Liver (tissue), 9 donors: ENCODE data around the gene TCTN2. TPM values are rescaled to one million over a fixed set of nuclear protein-coding genes. Genes with fewer than 3 reads are reported as not detected.

Experiments
- DNase-seq: peaks from one replicate; pipeline ENCODE4 v3.0.0-alpha.2; 2017; ENCODE audit warnings: low spot score
- H3K27ac ChIP-seq, 2 donors: one replicate each; pipeline ENCODE4 v1.7.0; 2013; ENCODE audit warnings: inconsistent platforms in 2 of 2, low read length in 2 of 2, control low read depth in 1 of 2, low read depth in 1 of 2, mild to moderate bottlenecking in 1 of 2
- H3K27me3 ChIP-seq, 4 donors: one replicate each; pipeline versions ENCODE4 v1.6.1 to v1.7.0; 2013; ENCODE audit warnings: low read length in 3 of 4, inconsistent platforms in 1 of 4, mild to moderate bottlenecking in 1 of 4, moderate library complexity in 1 of 4; ENCODE audit not compliant: control insufficient read depth in 4 of 4, insufficient read depth in 4 of 4
- H3K36me3 ChIP-seq, 4 donors: one replicate each; pipeline versions ENCODE4 v1.6.1 to v1.7.0; 2013; ENCODE audit warnings: low read length in 3 of 4, mild to moderate bottlenecking in 3 of 4, low read depth in 1 of 4, moderate library complexity in 1 of 4; ENCODE audit not compliant: control insufficient read depth in 4 of 4, insufficient read depth in 3 of 4
- H3K4me1 ChIP-seq, 4 donors: one replicate each; pipeline versions ENCODE4 v1.6.1 to v1.7.0; 2013; ENCODE audit warnings: low read length in 3 of 4, mild to moderate bottlenecking in 3 of 4, moderate library complexity in 1 of 4; ENCODE audit not compliant: control insufficient read depth in 4 of 4, insufficient read depth in 4 of 4
- H3K4me3 ChIP-seq, 3 donors: one replicate each; pipeline versions ENCODE4 v1.6.1 to v1.7.0; 2013; ENCODE audit warnings: low read length in 3 of 3, control low read depth in 1 of 3, low read depth in 1 of 3, mild to moderate bottlenecking in 1 of 3
- H3K9ac ChIP-seq, 2 donors: one replicate each; pipeline ENCODE4 v1.7.0; 2013; ENCODE audit warnings: low read length in 2 of 2, mild to moderate bottlenecking in 2 of 2, moderate library complexity in 2 of 2, control low read depth in 1 of 2, low read depth in 1 of 2
- H3K9me3 ChIP-seq, 4 donors: one replicate each; pipeline versions ENCODE4 v1.6.1 to v1.7.0; 2013; ENCODE audit warnings: low read length in 3 of 4; ENCODE audit not compliant: control insufficient read depth in 4 of 4
- EGR1 ChIP-seq, 2 donors: IDR thresholded peaks; 2 replicates each; pipeline ENCODE4 v1.6.1; 2016 to 2018; ENCODE audit warnings: antibody characterized with exemption in 2 of 2, low read depth in 2 of 2
- FOXA1 ChIP-seq: IDR thresholded peaks from 2 replicates; pipeline ENCODE4 v1.6.1; 2016; ENCODE audit warnings: antibody characterized with exemption
- FOXA2 ChIP-seq: IDR thresholded peaks from 2 replicates; pipeline ENCODE4 v1.6.1; 2016; ENCODE audit warnings: antibody characterized with exemption
- GABPA ChIP-seq, 2 donors: IDR thresholded peaks in 1 of 2; conservative IDR thresholded peaks in 1 of 2; 2 replicates each; pipeline ENCODE4 v1.6.1; 2016; ENCODE audit warnings: antibody characterized with exemption in 2 of 2, mild to moderate bottlenecking in 1 of 2, moderate library complexity in 1 of 2
- HNF4A ChIP-seq, 2 donors: conservative IDR thresholded peaks; 2 replicates each; pipeline ENCODE4 v1.6.1; 2016; ENCODE audit warnings: antibody characterized with exemption in 2 of 2, mild to moderate bottlenecking in 2 of 2
- HNF4G ChIP-seq: IDR thresholded peaks from 2 replicates; pipeline ENCODE4 v1.6.1; 2016; ENCODE audit warnings: antibody characterized with exemption
- JUND ChIP-seq, 2 donors: IDR thresholded peaks; 2 replicates each; pipeline ENCODE4 v1.6.1; 2016; ENCODE audit warnings: antibody characterized with exemption in 2 of 2
- NR2F2 ChIP-seq: IDR thresholded peaks from 2 replicates; pipeline ENCODE4 v1.6.1; 2016; ENCODE audit warnings: antibody characterized with exemption
- RAD21 ChIP-seq, 2 donors: IDR thresholded peaks; 2 replicates each; pipeline ENCODE4 v1.6.1; 2016; ENCODE audit warnings: antibody characterized with exemption in 2 of 2, mild to moderate bottlenecking in 2 of 2
- RXRA ChIP-seq, 2 donors: IDR thresholded peaks; 2 replicates each; pipeline ENCODE4 v1.6.1; 2017 to 2018; ENCODE audit warnings: antibody characterized with exemption in 2 of 2, mild to moderate bottlenecking in 1 of 2
- WGBS: extraction: QIAGEN DNeasy Blood & Tissue Kit; methylation state at CpG from one replicate; pipeline ENCODE4 v1.1.7; 2013; 5-methylcytosine and 5-hydroxymethylcytosine counted together
- polyA plus RNA-seq, 2 donors: library from polyadenylated mRNA; stranded (reverse) in 1 of 2; unstranded in 1 of 2; fragments of 200-250 nt in 1 of 2; fragments of >200 nt in 1 of 2; fragmentation: Nextera tagmentation in 1 of 2; extraction: Ambion mirVana in 1 of 2; gene quantifications; one replicate each; pipeline versions ENCODE4 v1.2.1 to v1.2.3, GENCODE V29; 2013 to 2015
- total RNA-seq, 2 donors: library from RNA; depleted of rRNA; stranded (reverse); fragments of >200 nt; gene quantifications; one replicate each; pipeline ENCODE4 v1.2.3, GENCODE V29; 2014
- TF ChIP-seq, protein P1 (sequence below): IDR thresholded peaks from 2 replicates; pipeline ENCODE4 v1.6.1; 2016; ENCODE audit warnings: antibody characterized with exemption
- TF ChIP-seq, protein P2 (sequence below): IDR thresholded peaks from 2 replicates; pipeline ENCODE4 v1.6.1; 2016; ENCODE audit warnings: antibody characterized with exemption, mild to moderate bottlenecking
- TF ChIP-seq, protein P3 (sequence below): IDR thresholded peaks from 2 replicates; pipeline ENCODE4 v1.6.1; 2016; ENCODE audit warnings: antibody characterized with exemption
- TF ChIP-seq, protein P4 (sequence below): fragments of 150-350 bp; IDR thresholded peaks from 2 replicates; pipeline ENCODE4 v1.5.1; 2017; ENCODE audit warnings: improper control_type of control experiment, low read depth, low read length; ENCODE audit not compliant: missing input control
- TF ChIP-seq, protein P5 (sequence below): IDR thresholded peaks from 2 replicates; pipeline ENCODE4 v1.6.1; 2016; ENCODE audit warnings: antibody characterized with exemption
- donor health status: healthy.
- donor health status: healthy.
- donor health status: healthy.
- donor health status: healthy.
- donor health status: healthy.

Gene TCTN2
- total and polyA plus RNA-seq, 4 donors, result 0.38 to 1.9 (median 1.2) TPM

DNA sequence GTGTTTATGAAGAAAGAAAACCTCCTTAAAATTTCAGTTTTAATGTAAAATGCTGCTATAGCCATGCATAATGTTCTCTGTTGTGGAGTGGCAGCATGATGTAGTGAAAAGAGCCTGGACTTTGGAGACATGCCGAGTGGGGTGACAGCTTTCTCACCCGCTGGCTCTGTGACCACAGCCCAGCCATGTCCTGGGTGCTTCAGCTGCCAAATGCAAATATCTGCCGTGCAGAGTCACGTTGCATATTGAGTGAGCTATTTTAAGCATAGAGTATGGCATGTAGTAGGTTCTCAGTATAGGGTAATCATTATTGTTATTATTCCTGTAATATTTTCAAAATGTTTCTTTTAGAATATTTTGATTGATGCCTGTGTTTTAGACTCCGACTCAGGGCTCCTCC is 15.5 kb upstream of the TCTN2 start (continued):
- TF ChIP-seq, protein P1, sequence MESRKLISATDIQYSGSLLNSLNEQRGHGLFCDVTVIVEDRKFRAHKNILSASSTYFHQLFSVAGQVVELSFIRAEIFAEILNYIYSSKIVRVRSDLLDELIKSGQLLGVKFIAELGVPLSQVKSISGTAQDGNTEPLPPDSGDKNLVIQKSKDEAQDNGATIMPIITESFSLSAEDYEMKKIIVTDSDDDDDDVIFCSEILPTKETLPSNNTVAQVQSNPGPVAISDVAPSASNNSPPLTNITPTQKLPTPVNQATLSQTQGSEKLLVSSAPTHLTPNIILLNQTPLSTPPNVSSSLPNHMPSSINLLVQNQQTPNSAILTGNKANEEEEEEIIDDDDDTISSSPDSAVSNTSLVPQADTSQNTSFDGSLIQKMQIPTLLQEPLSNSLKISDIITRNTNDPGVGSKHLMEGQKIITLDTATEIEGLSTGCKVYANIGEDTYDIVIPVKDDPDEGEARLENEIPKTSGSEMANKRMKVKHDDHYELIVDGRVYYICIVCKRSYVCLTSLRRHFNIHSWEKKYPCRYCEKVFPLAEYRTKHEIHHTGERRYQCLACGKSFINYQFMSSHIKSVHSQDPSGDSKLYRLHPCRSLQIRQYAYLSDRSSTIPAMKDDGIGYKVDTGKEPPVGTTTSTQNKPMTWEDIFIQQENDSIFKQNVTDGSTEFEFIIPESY, result no peak
- TF ChIP-seq EGR1 (IDR thresholded peaks at IDR 0.05; ENCODE audit: low read depth in 2 of 2), result no peak
- TF ChIP-seq FOXA2, result no peak
- no peak for TF ChIP-seq NR2F2
- no peak for TF ChIP-seq RAD21 (IDR thresholded peaks at IDR 0.05)

DNA sequence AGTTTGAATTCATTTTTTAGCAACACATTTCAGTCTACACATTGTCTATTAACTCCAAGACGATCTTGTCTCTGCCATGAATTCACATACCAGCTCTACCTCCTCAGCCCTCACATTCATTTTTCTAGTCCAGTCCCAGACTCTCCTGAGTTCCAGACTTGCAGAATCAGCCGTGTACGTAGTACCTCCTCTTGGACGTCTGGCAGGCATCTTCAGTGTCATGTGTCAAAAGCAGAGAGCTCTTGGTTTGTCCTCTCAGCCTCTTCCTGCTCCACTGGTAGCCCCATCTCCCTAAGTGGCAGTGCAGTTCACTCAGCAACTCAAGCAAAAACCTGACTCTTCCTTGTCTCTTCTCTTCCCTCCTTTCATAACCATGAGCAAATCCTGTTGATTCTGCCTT is 14.5 kb upstream of the TCTN2 start:
- H3K4me3 ChIP-seq, result no peak overlapping the region
- H3K27ac ChIP-seq, result no peak overlapping the region
- H3K9ac ChIP-seq, result no peak overlapping the region
- H3K9me3 ChIP-seq, result no peaks in the 10 kb centered on the region
- no peak for DNase-seq
- H3K4me1 ChIP-seq, result no peaks in the 10 kb centered on the region
- H3K36me3 ChIP-seq, result peaks cover 2 to 38% (median 16%) of the 10 kb centered on the region in 4 donors
- TF ChIP-seq, protein P1, result no peak
- TF ChIP-seq GABPA (IDR thresholded peaks at IDR 0.05 in 1 of 2, conservative IDR thresholded peaks at IDR 0.05 in 1 of 2), result no peak
- no peak for TF ChIP-seq HNF4A (conservative IDR thresholded peaks at IDR 0.05)
- no peak for TF ChIP-seq RAD21 (IDR thresholded peaks at IDR 0.05)
- TF ChIP-seq, protein P2, sequence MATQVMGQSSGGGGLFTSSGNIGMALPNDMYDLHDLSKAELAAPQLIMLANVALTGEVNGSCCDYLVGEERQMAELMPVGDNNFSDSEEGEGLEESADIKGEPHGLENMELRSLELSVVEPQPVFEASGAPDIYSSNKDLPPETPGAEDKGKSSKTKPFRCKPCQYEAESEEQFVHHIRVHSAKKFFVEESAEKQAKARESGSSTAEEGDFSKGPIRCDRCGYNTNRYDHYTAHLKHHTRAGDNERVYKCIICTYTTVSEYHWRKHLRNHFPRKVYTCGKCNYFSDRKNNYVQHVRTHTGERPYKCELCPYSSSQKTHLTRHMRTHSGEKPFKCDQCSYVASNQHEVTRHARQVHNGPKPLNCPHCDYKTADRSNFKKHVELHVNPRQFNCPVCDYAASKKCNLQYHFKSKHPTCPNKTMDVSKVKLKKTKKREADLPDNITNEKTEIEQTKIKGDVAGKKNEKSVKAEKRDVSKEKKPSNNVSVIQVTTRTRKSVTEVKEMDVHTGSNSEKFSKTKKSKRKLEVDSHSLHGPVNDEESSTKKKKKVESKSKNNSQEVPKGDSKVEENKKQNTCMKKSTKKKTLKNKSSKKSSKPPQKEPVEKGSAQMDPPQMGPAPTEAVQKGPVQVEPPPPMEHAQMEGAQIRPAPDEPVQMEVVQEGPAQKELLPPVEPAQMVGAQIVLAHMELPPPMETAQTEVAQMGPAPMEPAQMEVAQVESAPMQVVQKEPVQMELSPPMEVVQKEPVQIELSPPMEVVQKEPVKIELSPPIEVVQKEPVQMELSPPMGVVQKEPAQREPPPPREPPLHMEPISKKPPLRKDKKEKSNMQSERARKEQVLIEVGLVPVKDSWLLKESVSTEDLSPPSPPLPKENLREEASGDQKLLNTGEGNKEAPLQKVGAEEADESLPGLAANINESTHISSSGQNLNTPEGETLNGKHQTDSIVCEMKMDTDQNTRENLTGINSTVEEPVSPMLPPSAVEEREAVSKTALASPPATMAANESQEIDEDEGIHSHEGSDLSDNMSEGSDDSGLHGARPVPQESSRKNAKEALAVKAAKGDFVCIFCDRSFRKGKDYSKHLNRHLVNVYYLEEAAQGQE, result no peak
- no peak for TF ChIP-seq RXRA (IDR thresholded peaks at IDR 0.05)
- no peak for TF ChIP-seq NR2F2
- TF ChIP-seq HNF4G, result no peak
- TF ChIP-seq FOXA2, result no peak
- no peak for TF ChIP-seq JUND (IDR thresholded peaks at IDR 0.05)
- TF ChIP-seq, protein P3, sequence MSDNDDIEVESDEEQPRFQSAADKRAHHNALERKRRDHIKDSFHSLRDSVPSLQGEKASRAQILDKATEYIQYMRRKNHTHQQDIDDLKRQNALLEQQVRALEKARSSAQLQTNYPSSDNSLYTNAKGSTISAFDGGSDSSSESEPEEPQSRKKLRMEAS, result no peak
- no peak for TF ChIP-seq FOXA1
- TF ChIP-seq EGR1 (IDR thresholded peaks at IDR 0.05; ENCODE audit: low read depth in 2 of 2), result no peak
- TF ChIP-seq, protein P4, sequence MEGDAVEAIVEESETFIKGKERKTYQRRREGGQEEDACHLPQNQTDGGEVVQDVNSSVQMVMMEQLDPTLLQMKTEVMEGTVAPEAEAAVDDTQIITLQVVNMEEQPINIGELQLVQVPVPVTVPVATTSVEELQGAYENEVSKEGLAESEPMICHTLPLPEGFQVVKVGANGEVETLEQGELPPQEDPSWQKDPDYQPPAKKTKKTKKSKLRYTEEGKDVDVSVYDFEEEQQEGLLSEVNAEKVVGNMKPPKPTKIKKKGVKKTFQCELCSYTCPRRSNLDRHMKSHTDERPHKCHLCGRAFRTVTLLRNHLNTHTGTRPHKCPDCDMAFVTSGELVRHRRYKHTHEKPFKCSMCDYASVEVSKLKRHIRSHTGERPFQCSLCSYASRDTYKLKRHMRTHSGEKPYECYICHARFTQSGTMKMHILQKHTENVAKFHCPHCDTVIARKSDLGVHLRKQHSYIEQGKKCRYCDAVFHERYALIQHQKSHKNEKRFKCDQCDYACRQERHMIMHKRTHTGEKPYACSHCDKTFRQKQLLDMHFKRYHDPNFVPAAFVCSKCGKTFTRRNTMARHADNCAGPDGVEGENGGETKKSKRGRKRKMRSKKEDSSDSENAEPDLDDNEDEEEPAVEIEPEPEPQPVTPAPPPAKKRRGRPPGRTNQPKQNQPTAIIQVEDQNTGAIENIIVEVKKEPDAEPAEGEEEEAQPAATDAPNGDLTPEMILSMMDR, result no peak
- TF ChIP-seq, protein P5, sequence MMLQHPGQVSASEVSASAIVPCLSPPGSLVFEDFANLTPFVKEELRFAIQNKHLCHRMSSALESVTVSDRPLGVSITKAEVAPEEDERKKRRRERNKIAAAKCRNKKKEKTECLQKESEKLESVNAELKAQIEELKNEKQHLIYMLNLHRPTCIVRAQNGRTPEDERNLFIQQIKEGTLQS, result no peak
- no peaks in the 10 kb centered on the region for H3K27me3 ChIP-seq
- 91% methylated on average over 4 of the region's 4 CpGs for WGBS
